HCT116 (cell line): Measurements from ENCODE around the gene ATG4B.

Source experiments
- EGR1 ChIP-seq: IDR thresholded peaks from 2 replicates; pipeline ENCODE4 v1.6.1; 2012; ENCODE audit warnings: low read depth
- EZH2 ChIP-seq: fragments of 200-600 bp; sonication (generic); IDR thresholded peaks from 2 replicates; pipeline ENCODE4 v1.6.1; 2017; ENCODE audit warnings: antibody characterized with exemption, mixed run types
- EZH2phosphoT487 ChIP-seq: fragments of 200-600 bp; IDR thresholded peaks from 2 replicates; pipeline ENCODE4 v1.6.1; 2018; ENCODE audit warnings: antibody characterized with exemption, borderline replicate concordance
- JUND ChIP-seq: IDR thresholded peaks from 2 replicates; pipeline ENCODE4 v1.6.1; 2012
- MAX ChIP-seq: IDR thresholded peaks from 2 replicates; pipeline ENCODE4 v1.6.1; 2012
- POLR2A ChIP-seq: IDR thresholded peaks from 2 replicates; pipeline ENCODE4 v1.7.0; 2011; ENCODE audit warnings: borderline replicate concordance; ENCODE audit not compliant: insufficient read depth, insufficient read length; ENCODE audit errors: extremely low read depth
- POLR2AphosphoS5 ChIP-seq: IDR thresholded peaks from 2 replicates; pipeline ENCODE4 v1.6.1; 2011; ENCODE audit warnings: mild to moderate bottlenecking, low read depth, low read length, moderate library complexity
- SIN3A ChIP-seq: IDR thresholded peaks from 2 replicates; pipeline ENCODE4 v1.6.1; 2012; ENCODE audit warnings: low read depth
- SRF ChIP-seq: IDR thresholded peaks from 2 replicates; pipeline ENCODE4 v1.6.1; 2012; ENCODE audit warnings: low read depth
- YY1 ChIP-seq: IDR thresholded peaks from 2 replicates; pipeline ENCODE4 v1.6.1; 2011; ENCODE audit warnings: low read length, low read depth, moderate library complexity, mild to moderate bottlenecking; ENCODE audit not compliant: insufficient replicate concordance; ENCODE audit errors: extremely low read depth
- TF ChIP-seq, protein P1 (sequence below), 3 experiments: fragments of 200-600 bp in 1 of 3; sonication (generic) in 1 of 3; IDR thresholded peaks in 2 of 3; conservative IDR thresholded peaks in 1 of 3; 2 replicates each; pipeline ENCODE4 v1.5.1; 2012 to 2017; ENCODE audit warnings: low read depth in 2 of 3, low read length in 2 of 3, antibody characterized with exemption in 1 of 3, borderline replicate concordance in 1 of 3, control low read depth in 1 of 3, mild to moderate bottlenecking in 1 of 3, mixed read lengths in 1 of 3, mixed run types in 1 of 3, moderate library complexity in 1 of 3; ENCODE audit not compliant: insufficient read depth in 1 of 3
- TF ChIP-seq, protein P2 (sequence below): IDR thresholded peaks from 2 replicates; pipeline ENCODE4 v1.6.1; 2012; ENCODE audit warnings: low read depth

DNA sequence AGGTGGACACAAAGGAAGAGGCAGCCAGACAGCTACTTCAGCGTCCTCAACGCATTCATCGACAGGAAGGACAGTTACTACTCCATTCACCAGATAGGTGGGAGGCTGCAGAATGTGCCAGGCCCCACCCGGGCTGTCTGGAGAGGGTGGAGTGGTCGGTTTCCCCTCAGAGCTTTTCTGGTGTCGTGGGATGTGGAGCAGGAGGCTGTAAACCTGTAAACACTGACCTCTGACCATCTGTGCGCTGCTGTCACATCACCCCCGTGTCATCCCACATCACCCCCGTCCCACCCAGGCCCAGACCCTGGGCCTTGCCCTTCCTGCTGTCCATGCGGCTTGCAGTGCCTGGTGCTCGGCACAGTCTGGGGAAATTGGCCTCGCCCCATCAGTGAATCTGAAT is 17.1 kb downstream of the ATG4B start:
- TF ChIP-seq, protein P1, sequence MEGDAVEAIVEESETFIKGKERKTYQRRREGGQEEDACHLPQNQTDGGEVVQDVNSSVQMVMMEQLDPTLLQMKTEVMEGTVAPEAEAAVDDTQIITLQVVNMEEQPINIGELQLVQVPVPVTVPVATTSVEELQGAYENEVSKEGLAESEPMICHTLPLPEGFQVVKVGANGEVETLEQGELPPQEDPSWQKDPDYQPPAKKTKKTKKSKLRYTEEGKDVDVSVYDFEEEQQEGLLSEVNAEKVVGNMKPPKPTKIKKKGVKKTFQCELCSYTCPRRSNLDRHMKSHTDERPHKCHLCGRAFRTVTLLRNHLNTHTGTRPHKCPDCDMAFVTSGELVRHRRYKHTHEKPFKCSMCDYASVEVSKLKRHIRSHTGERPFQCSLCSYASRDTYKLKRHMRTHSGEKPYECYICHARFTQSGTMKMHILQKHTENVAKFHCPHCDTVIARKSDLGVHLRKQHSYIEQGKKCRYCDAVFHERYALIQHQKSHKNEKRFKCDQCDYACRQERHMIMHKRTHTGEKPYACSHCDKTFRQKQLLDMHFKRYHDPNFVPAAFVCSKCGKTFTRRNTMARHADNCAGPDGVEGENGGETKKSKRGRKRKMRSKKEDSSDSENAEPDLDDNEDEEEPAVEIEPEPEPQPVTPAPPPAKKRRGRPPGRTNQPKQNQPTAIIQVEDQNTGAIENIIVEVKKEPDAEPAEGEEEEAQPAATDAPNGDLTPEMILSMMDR (IDR thresholded peaks at IDR 0.05 in 2 of 3, conservative IDR thresholded peaks at IDR 0.05 in 1 of 3; ENCODE audit: borderline replicate concordance in 1 of 3, insufficient read depth in 1 of 3, low read depth in 2 of 3, low read length in 2 of 3) = no peak
- no peak for TF ChIP-seq POLR2A
- no peak for TF ChIP-seq JUND
- TF ChIP-seq SRF = no peak
- no peak for TF ChIP-seq SIN3A
- TF ChIP-seq, protein P2, sequence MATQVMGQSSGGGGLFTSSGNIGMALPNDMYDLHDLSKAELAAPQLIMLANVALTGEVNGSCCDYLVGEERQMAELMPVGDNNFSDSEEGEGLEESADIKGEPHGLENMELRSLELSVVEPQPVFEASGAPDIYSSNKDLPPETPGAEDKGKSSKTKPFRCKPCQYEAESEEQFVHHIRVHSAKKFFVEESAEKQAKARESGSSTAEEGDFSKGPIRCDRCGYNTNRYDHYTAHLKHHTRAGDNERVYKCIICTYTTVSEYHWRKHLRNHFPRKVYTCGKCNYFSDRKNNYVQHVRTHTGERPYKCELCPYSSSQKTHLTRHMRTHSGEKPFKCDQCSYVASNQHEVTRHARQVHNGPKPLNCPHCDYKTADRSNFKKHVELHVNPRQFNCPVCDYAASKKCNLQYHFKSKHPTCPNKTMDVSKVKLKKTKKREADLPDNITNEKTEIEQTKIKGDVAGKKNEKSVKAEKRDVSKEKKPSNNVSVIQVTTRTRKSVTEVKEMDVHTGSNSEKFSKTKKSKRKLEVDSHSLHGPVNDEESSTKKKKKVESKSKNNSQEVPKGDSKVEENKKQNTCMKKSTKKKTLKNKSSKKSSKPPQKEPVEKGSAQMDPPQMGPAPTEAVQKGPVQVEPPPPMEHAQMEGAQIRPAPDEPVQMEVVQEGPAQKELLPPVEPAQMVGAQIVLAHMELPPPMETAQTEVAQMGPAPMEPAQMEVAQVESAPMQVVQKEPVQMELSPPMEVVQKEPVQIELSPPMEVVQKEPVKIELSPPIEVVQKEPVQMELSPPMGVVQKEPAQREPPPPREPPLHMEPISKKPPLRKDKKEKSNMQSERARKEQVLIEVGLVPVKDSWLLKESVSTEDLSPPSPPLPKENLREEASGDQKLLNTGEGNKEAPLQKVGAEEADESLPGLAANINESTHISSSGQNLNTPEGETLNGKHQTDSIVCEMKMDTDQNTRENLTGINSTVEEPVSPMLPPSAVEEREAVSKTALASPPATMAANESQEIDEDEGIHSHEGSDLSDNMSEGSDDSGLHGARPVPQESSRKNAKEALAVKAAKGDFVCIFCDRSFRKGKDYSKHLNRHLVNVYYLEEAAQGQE = no peak
- TF ChIP-seq EZH2 = no peak
- TF ChIP-seq POLR2AphosphoS5 = no peak
- no peak for TF ChIP-seq EGR1
- no peak for TF ChIP-seq YY1
- no peak for TF ChIP-seq EZH2phosphoT487
- no peak for TF ChIP-seq MAX
